Epithelial cell of proximal tubule (primary cell): ENCODE results near the gene CAMTA1. TPM values are rescaled to one million over a fixed set of nuclear protein-coding genes. Genes with fewer than 3 reads are reported as not detected.
A peak's percentile ranks its signal among the peaks of the same experiment; 100 is the strongest.

ENCODE experiments used
- DNase-seq: peaks from one replicate; pipeline ENCODE4 v3.0.0-alpha.2; 2011; ENCODE audit warnings: low read depth
- H3K4me3 ChIP-seq: 2 replicates; pipeline ENCODE4 v1.5.1; 2011; ENCODE audit warnings: low read depth, mild to moderate bottlenecking, low read length
- CTCF ChIP-seq: conservative IDR thresholded peaks from 2 replicates; pipeline ENCODE4 v1.5.1; 2012; ENCODE audit warnings: low read depth, mild to moderate bottlenecking, low read length
- total RNA-seq: library from RNA; depleted of rRNA; stranded (reverse); fragments of >200 nt; gene quantifications from 2 replicates; pipeline ENCODE4 v1.2.3, GENCODE V29; 2015

Gene CAMTA1
- total RNA-seq, 1 donor from 2014 or later: 79.2 TPM

GRCh38 chr1:7572654-7573152 lies 787.4 kb downstream of the CAMTA1 start:
- no peak for DNase-seq
- H3K4me3 ChIP-seq: no peak overlapping the region
- TF ChIP-seq CTCF: no peak

- H3K4me3 ChIP-seq: no peak overlapping the region
- no peak for TF ChIP-seq CTCF
- no peak for DNase-seq
Observed at GRCh38 chr1:7573481-7573880, 788.2 kb downstream of the CAMTA1 start.

- no peak for TF ChIP-seq CTCF
- DNase-seq: no peak
- H3K4me3 ChIP-seq: no peak overlapping the region
Observed at GRCh38 chr1:7574121-7575040, 789.1 kb downstream of the CAMTA1 start.

- DNase-seq: no peak
Observed at GRCh38 chr1:7575041-7575400, 789.8 kb downstream of the CAMTA1 start.

GRCh38 chr1:7576946-7577657 lies 791.8 kb downstream of the CAMTA1 start:
- peak; percentile 66 for TF ChIP-seq CTCF
- no peak overlapping the region for H3K4me3 ChIP-seq
- no peak for DNase-seq

More at GRCh38 chr1:7575041-7575400, 789.8 kb downstream of the CAMTA1 start:
- TF ChIP-seq CTCF: no peak
- H3K4me3 ChIP-seq: no peak overlapping the region

- no peak for TF ChIP-seq CTCF
- no peak for DNase-seq
- H3K4me3 ChIP-seq: no peak overlapping the region
Observed at GRCh38 chr1:7578206-7578605, 793.0 kb downstream of the CAMTA1 start.
